ENCODE data around the gene NPTXR.

Gene NPTXR

DNA sequence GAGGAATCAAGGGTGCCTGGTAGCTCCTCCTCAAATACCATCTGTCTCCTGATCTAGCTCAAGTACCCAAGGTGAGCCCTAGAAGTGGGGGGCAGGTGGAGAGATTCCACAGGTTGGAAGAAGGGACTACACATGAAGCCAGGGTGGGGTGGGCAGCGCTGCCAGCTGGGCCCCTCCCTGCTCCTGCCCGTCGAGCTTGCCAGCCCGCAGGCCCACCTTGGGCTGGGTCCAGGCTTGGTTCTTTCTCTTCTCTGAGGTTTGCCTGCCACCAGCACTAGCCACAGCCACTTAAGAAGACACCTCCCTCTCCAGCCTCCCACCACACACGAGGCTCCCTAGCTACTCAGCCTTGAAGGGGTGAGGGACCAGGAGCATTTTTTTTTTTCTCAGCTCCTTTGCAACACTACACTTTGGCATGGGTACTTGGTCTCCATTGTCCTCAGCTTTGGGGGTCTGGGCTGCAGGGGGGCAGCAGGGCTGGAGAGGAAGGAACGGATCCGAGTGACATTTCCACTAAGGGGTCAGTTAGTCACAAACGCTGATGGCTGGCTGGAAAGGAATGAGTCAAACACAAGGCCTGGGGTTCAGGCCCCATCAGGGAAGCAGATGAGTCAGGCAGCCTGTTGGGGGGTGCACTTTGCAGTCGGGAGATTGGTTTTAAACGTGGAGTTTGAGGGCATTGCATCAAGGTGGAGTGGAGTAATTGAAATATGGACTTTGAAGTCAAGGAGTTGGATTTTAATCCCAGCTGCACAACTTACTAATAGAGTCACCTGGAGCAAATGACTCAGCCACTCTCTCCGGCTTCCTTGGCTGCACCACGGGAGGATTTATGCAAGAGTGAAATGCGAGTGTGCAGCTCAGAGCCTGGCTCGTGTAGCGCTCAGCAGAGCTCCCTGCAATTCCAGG is 7.4 kb upstream of the NPTXR start:
- DNase-seq: no peak

GRCh38 chr22:38850399-38850798 is 6.6 kb upstream of the NPTXR start:
- no peak for DNase-seq

GRCh38 chr22:38849811-38850210 is 6.0 kb upstream of the NPTXR start:
- DNase-seq: no peak

DNA sequence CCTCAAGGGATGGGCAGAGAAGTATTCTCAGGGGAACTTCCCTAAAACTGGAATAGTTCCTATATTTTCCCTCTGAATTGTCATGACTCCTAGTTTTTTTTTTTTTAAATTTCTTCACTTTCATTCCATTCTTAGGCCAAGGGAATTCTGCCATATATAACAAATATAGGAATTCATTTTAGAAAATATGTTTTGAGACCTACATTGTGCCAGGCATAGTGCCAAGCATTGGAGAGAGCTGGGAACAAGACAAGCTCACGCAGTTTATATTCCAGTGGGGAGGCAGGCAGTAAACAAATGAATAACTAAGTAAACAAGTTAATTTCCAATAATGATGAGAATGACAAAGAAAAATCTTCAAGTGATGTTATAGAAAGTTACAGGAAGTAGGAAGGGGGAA is 2.6 kb upstream of the NPTXR start:
- DNase-seq: no peak

GRCh38 chr22:38845004-38845740 is 1.3 kb upstream of the NPTXR start:
- no peak for DNase-seq

DNA sequence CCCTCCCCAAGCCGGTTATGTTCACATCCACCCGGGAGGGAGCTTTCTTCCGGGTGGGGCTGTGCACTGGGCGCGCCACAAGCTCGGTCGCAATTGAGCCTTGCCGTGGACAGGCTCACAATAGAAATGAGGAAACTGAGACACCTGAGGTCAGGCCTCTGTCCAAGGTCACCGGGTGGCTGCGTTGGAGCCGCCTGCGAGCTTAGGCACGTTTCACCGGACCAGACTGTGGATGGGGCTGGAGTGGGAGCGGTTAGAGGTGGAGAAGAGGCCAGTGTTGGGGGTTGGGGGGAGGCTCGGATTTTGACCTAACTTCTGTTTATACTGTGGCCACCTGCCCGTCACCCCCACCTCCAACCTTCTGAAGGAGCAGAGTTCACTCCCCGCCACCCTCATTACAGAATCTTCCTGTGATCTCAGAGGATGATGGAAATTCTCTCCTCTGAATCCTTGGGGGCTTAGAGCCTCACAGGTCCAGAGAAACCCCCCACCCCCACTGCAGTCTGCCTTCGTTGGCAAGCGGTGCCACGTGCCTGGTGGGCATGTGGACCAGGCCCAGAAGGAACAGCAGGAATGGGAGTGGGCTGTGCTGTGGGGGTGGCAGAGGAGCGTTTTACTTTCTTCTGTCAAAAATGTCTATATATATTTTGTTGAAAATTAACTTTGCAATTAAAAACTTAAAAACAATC is 631 bp upstream of the NPTXR start:
- no peak for DNase-seq

- DNase-seq: peak; percentile 18
These were observed 599 bp downstream of the NPTXR start for GRCh38 chr22:38843201-38843656.

DNA sequence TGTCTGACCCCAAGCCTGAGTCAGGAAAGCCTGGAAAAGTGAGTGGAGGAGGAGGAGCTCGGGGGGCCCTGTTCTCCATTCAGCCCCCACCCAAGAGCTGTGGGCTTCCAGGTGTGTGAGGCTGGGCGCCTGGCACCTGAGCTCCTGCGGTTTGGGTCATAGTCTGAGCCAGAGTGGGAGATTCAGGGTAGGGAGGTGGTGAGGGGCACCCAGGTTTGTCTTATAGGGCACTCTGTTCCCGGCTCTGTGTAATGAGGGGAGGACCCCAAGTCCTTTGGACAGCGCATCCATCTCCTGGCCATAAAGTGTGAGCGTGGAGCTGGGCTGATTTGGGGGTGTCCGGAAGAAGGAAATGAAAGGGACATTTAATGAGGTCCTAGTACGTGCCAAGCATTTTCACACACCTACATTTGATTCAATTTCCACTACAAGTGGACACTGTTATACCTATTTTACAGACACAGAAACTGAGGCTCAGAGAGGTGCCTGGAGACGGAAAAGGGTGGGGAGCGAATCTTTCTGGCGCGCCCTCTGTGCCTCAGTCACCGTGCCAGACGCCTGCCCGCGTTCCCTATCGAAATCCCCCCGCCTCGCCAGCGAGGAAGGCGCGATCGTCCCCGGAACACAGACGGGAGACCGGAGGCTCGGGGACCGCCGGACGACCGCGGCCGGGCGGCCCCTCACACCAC is 1.2 kb downstream of the NPTXR start:
- DNase-seq: no peak

GRCh38 chr22:38841635-38842034 is 2.2 kb downstream of the NPTXR start:
- no peak for DNase-seq

GRCh38 chr22:38841211-38841610 is 2.6 kb downstream of the NPTXR start:
- no peak for DNase-seq

DNA sequence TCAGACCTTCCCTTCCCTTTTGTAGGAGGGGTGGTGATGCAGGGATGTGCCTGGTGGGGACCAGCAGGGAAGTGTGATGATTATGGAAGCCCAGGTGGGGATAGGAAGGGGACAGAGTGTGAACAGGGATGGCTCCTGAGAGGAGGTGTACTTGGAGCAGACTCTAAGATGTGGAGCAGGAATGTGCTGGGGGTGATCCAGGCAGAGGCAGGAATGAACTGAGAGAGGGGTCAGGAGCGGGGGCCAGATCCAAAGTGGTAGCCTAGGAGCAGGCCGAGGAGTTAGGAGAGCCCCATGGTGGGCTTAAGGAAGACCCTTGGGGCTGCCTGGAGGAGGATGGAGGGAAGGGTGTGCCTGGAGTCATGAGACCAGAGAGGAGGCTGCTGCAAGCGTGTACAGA is 3.7 kb downstream of the NPTXR start:
- DNase-seq: no peak

- no peak for DNase-seq
These were observed 4.1 kb downstream of the NPTXR start for GRCh38 chr22:38839686-38840085.

- DNase-seq: no peak
These were observed 6.4 kb downstream of the NPTXR start for GRCh38 chr22:38837414-38837928.

DNA sequence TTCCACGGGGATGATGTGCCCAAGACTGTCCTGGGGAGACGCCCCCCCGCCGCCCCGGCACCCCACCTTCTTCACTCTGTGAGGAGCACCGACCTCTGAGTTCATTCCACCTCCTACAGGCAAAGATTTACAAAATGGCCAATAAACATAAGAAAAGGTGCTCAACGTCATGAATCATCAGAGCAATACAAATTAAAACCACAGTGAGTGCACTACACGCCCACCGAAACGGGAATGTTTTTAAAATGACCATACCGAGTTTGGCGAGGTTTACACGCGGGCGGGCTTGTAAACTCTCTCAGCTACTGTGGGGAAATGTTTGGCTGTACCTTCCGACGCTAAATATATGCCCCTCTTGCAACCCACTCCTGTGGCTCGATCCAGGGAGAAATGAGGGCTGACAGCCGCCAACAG is 7.9 kb downstream of the NPTXR start:
- no peak for DNase-seq

DNA sequence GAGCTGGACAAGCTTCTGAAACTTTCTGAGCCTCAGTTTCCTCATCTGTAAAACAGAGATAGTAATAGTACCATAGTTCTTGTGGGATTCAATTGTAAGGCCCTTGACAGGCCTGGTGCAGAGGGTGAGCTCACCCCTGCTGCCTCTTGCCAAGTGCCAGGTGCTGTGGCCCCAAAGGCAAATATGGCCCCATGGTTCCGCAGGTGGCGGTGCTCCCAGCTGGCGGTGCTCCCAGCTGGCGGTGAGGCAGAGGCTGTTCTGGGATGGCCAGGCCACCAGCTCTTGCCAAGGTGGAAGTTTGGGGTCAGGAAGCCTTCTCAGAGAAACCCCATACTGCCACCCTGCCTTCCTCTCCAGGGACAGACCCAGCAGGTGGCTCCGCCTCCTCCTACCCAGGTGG is 8.8 kb downstream of the NPTXR start:
- no peak for DNase-seq

DNA sequence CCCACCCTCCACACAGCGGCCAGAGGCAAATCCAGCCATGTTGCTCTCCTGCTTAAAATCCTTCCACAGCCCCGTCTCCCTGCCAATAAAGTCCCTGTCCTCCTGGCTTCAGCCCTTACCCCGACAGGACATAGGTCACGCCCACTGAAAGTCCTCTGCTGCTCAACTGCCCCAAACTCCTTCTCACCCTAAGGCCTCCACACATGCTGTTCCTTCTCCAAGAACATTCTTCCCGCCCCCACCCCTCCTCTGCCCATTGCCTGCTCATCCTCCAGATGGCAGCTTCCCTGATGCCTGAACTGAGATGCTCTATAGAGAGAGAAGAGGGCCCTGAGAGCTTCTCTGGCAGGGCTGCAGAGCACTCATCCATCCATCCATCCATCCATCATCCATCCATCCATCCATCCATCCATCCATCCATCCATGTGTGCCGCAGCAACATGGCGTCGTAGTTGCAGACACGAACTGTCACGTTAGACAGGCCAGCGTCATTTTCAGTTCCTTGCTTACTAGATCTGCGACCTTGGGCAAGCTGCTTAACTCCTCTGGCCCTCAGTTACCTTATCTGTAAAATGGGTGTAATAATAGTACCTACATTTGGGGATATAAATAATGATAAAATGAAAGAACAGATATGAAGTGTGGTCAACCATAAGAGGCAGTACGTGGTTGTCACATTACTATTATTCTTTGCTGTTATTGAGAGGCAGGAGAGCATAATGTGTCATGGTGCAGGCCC is 9.4 kb downstream of the NPTXR start:
- DNase-seq: no peak

DNA sequence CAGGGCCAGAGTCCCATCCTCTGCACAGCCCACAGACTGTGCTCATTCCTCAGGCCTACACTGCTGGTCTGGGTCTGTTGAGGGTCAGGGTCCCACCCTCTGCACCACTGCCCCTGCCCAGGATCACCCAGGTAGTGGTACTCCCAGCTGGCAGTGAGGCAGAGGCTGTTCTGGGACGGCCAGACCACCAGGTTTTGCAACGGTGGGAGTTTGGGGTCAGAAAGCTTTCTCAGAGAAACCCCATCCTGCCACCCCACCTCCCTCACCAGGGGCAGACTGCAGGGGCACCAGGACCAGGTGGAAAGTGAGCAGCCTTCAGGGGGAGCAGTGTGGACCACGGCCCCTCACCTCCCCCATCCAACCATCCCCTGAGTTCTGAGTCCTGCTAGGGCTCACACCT is 10.8 kb downstream of the NPTXR start:
- DNase-seq: no peak

- DNase-seq: peak; percentile 76
These were observed 11.5 kb downstream of the NPTXR start for GRCh38 chr22:38832005-38832978.

DNA sequence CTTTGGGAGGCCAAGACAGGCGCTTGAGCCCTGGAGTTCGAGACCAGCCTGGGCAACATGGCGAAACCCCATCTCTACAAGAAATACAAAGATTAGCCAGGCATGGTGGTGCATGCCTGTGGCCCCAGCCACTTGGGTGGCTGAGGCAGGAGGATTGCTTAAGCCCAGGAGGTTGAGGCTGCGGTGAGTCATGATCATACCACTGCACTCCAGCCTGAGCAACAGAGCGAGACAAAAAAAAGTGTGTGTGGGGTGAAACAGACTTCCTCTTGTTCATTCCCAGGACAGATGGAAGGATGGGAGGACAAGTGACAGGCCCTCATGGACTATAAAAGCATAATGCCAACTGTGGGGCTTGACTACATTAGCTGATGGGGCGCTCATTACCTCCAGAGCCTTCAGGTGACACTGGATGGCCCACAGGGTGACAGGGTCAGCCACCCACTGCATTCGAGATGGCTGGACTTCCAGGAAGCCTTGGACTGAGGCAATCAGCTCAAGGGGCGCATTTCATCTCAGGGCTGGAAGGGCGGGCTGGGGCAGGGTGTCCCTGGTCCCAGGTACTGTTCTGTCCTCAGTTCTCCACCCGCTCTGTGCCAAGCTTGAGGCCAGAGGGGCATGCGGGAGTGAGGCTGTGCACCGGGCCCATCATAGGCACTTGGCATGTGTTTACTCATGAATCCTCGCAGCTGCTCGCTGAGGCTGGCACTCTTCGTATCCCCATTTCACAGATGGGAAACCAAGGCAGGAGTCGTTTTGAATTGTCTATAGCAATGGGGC is 12.5 kb downstream of the NPTXR start:
- no peak for DNase-seq

- no peak for DNase-seq
These were observed 13.1 kb downstream of the NPTXR start for GRCh38 chr22:38830845-38831108.
